ENCODE results near the gene ZNF761. TPM values are rescaled to one million over a fixed set of nuclear protein-coding genes. Genes with fewer than 3 reads are reported as not detected.

ZNF761 gene
- total and polyA plus RNA-seq, 2 of the 13 experiments (the other 11 are each of a cell fraction or from before 2014, with no cell fraction given) = 11.6 to 16.2 TPM

GRCh38 chr19:53431399-53432087 is at the start of gene ZNF761 (continued):
- TF ChIP-seq TBX2 (CRISPR knock-in tag; IDR thresholded peaks at IDR 0.05; ENCODE audit: borderline replicate concordance) = peak; percentile 54; the same call in 1 of the 2 replicates
- TF ChIP-seq, protein P1, sequence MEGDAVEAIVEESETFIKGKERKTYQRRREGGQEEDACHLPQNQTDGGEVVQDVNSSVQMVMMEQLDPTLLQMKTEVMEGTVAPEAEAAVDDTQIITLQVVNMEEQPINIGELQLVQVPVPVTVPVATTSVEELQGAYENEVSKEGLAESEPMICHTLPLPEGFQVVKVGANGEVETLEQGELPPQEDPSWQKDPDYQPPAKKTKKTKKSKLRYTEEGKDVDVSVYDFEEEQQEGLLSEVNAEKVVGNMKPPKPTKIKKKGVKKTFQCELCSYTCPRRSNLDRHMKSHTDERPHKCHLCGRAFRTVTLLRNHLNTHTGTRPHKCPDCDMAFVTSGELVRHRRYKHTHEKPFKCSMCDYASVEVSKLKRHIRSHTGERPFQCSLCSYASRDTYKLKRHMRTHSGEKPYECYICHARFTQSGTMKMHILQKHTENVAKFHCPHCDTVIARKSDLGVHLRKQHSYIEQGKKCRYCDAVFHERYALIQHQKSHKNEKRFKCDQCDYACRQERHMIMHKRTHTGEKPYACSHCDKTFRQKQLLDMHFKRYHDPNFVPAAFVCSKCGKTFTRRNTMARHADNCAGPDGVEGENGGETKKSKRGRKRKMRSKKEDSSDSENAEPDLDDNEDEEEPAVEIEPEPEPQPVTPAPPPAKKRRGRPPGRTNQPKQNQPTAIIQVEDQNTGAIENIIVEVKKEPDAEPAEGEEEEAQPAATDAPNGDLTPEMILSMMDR (CRISPR knock-in tag; IDR thresholded peaks at IDR 0.05) = peak; percentile 39
- TF ChIP-seq SRF (IDR thresholded peaks at IDR 0.05; ENCODE audit: low read depth, low read length) = no peak
- no peak for TF ChIP-seq HNRNPH1 (optimal IDR thresholded peaks at IDR 0.05; ENCODE audit: low read depth, low read length)
- TF ChIP-seq GABPB1 (CRISPR knock-in tag; IDR thresholded peaks at IDR 0.05) = peak; percentile 45; the same call in 1 of the 2 replicates
- no peak for TF ChIP-seq MBD4 (IDR thresholded peaks at IDR 0.05; ENCODE audit: borderline replicate concordance, low read length)
- peak; percentile 59; the same call in 1 of the 2 replicates for TF ChIP-seq ERF (CRISPR knock-in tag; IDR thresholded peaks at IDR 0.05)
- TF ChIP-seq, protein P2, sequence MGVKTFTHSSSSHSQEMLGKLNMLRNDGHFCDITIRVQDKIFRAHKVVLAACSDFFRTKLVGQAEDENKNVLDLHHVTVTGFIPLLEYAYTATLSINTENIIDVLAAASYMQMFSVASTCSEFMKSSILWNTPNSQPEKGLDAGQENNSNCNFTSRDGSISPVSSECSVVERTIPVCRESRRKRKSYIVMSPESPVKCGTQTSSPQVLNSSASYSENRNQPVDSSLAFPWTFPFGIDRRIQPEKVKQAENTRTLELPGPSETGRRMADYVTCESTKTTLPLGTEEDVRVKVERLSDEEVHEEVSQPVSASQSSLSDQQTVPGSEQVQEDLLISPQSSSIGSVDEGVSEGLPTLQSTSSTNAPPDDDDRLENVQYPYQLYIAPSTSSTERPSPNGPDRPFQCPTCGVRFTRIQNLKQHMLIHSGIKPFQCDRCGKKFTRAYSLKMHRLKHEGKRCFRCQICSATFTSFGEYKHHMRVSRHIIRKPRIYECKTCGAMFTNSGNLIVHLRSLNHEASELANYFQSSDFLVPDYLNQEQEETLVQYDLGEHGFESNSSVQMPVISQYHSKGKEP (CRISPR knock-in tag; IDR thresholded peaks at IDR 0.05) = no peak
- TF ChIP-seq ZNF891 (CRISPR knock-in tag; IDR thresholded peaks at IDR 0.05) = no peak
- TF ChIP-seq, protein P3, sequence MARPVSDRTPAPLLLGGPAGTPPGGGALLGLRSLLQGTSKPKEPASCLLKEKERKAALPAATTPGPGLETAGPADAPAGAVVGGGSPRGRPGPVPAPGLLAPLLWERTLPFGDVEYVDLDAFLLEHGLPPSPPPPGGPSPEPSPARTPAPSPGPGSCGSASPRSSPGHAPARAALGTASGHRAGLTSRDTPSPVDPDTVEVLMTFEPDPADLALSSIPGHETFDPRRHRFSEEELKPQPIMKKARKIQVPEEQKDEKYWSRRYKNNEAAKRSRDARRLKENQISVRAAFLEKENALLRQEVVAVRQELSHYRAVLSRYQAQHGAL (CRISPR knock-in tag; IDR thresholded peaks at IDR 0.05; ENCODE audit: not compliant biosample characterization) = no peak
- no peak for TF ChIP-seq SATB2 (CRISPR knock-in tag; IDR thresholded peaks at IDR 0.05)
- TF ChIP-seq SIN3A (IDR thresholded peaks at IDR 0.05; ENCODE audit: borderline replicate concordance, low read depth, low read length) = peak; percentile 28; the same call in 1 of the 2 replicates
- TF ChIP-seq ATF1 (CRISPR knock-in tag; IDR thresholded peaks at IDR 0.05) = no peak
- TF ChIP-seq MAF1 (CRISPR knock-in tag; IDR thresholded peaks at IDR 0.05; ENCODE audit: borderline replicate concordance) = no peak
- no peak for TF ChIP-seq ZNF564 (CRISPR knock-in tag; IDR thresholded peaks at IDR 0.05)
- peak; percentile 24; the same call in 1 of the 2 replicates for TF ChIP-seq FOXJ3 (CRISPR knock-in tag; IDR thresholded peaks at IDR 0.05; ENCODE audit: borderline replicate concordance)
- TF ChIP-seq ZNF441 (CRISPR knock-in tag; IDR thresholded peaks at IDR 0.05; ENCODE audit: borderline replicate concordance) = no peak
- no peak for TF ChIP-seq NFRKB (IDR thresholded peaks at IDR 0.05)
- TF ChIP-seq TBL1XR1 (IDR thresholded peaks at IDR 0.05; ENCODE audit: borderline replicate concordance, low read length, partially characterized antibody) = no peak
- TF ChIP-seq ZNF720 (CRISPR knock-in tag; IDR thresholded peaks at IDR 0.05) = no peak
- TF ChIP-seq LBX2 (CRISPR knock-in tag; IDR thresholded peaks at IDR 0.05; ENCODE audit: borderline replicate concordance) = no peak
- 0 out of 2 replicates have a peak, but pooled peaks have one; percentile 24 for TF ChIP-seq ZSCAN9 (CRISPR knock-in tag; IDR thresholded peaks at IDR 0.05; ENCODE audit: borderline replicate concordance)
- TF ChIP-seq, protein P4, sequence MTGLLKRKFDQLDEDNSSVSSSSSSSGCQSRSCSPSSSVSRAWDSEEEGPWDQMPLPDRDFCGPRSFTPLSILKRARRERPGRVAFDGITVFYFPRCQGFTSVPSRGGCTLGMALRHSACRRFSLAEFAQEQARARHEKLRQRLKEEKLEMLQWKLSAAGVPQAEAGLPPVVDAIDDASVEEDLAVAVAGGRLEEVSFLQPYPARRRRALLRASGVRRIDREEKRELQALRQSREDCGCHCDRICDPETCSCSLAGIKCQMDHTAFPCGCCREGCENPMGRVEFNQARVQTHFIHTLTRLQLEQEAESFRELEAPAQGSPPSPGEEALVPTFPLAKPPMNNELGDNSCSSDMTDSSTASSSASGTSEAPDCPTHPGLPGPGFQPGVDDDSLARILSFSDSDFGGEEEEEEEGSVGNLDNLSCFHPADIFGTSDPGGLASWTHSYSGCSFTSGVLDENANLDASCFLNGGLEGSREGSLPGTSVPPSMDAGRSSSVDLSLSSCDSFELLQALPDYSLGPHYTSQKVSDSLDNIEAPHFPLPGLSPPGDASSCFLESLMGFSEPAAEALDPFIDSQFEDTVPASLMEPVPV (CRISPR knock-in tag; IDR thresholded peaks at IDR 0.05) = no peak
- no peak for TF ChIP-seq CBFB (CRISPR knock-in tag; IDR thresholded peaks at IDR 0.05)
- TF ChIP-seq KDM3A (CRISPR knock-in tag; IDR thresholded peaks at IDR 0.05; ENCODE audit: low read depth) = no peak

Data from HepG2 (cell line).